Neural progenitor cell (in vitro differentiated cells): Measurements from ENCODE around the gene GCFC2. TPM values are rescaled to one million over a fixed set of nuclear protein-coding genes. Genes with fewer than 3 reads are reported as not detected.

ENCODE experiments used
- DNase-seq: peaks from one replicate; pipeline ENCODE4 v3.0.0-alpha.2; 2016; ENCODE audit warnings: low spot score
- H2AFZ ChIP-seq: fragments of 200-600 bp; sonication (generic); replicated peaks from 2 replicates; pipeline ENCODE4 v1.6.1; 2016; ENCODE audit warnings: antibody characterized with exemption
- H3F3A ChIP-seq: fragments of 200-600 bp; sonication (generic); 2 replicates; pipeline ENCODE4 v1.6.1; 2016; ENCODE audit warnings: antibody characterized with exemption, low read depth
- H3K27ac ChIP-seq: fragments of 200-600 bp; sonication (generic); 2 replicates; pipeline ENCODE4 v1.5.1; 2016; ENCODE audit warnings: mild to moderate bottlenecking
- H3K27me3 ChIP-seq: fragments of 200-600 bp; sonication (generic); 2 replicates; pipeline ENCODE4 v1.6.1; 2016; ENCODE audit warnings: mild to moderate bottlenecking, moderate library complexity
- H3K36me3 ChIP-seq: fragments of 200-600 bp; sonication (generic); 2 replicates; pipeline ENCODE4 v1.5.1; 2016
- H3K4me1 ChIP-seq: fragments of 200-600 bp; sonication (generic); 2 replicates; pipeline ENCODE4 v1.6.1; 2016; ENCODE audit warnings: mixed run types
- H3K4me2 ChIP-seq: fragments of 200-600 bp; sonication (generic); 2 replicates; pipeline ENCODE4 v1.6.1; 2016
- H3K4me3 ChIP-seq: fragments of 200-600 bp; sonication (generic); 2 replicates; pipeline ENCODE4 v1.5.1; 2016
- H3K79me2 ChIP-seq: fragments of 200-600 bp; sonication (generic); 2 replicates; pipeline ENCODE4 v1.6.1; 2016; ENCODE audit warnings: low read depth
- H3K9ac ChIP-seq: fragments of 200-600 bp; sonication (generic); 2 replicates; pipeline ENCODE4 v1.6.1; 2016
- H3K9me3 ChIP-seq: fragments of 200-600 bp; sonication (generic); 2 replicates; pipeline ENCODE4 v1.5.1; 2016; ENCODE audit warnings: low read depth
- H4K20me1 ChIP-seq: fragments of 200-600 bp; sonication (generic); 2 replicates; pipeline ENCODE4 v1.6.1; 2016; ENCODE audit warnings: low read depth
- H3K27ac Mint-ChIP-seq: 3 replicates; pipeline ENCODE4 v1.8.0; 2021; ENCODE audit warnings: mixed read lengths
- H3K27me3 Mint-ChIP-seq: 2 replicates; pipeline ENCODE4 v1.8.0; 2022; ENCODE audit warnings: low read depth, mild to moderate bottlenecking, inconsistent platforms, moderate library complexity, mixed read lengths; ENCODE audit not compliant: insufficient read depth
- H3K36me3 Mint-ChIP-seq: 3 replicates; pipeline ENCODE4 v1.8.0; 2021; ENCODE audit warnings: mixed read lengths
- H3K4me1 Mint-ChIP-seq: 3 replicates; pipeline ENCODE4 v1.8.0; 2021; ENCODE audit warnings: mixed read lengths
- H3K4me3 Mint-ChIP-seq: 3 replicates; pipeline ENCODE4 v1.8.0; 2021; ENCODE audit warnings: mild to moderate bottlenecking, moderate library complexity, mixed read lengths
- H3K9me3 Mint-ChIP-seq: 3 replicates; pipeline ENCODE4 v1.8.0; 2020; ENCODE audit warnings: mixed read lengths
- EZH2 ChIP-seq: fragments of 200-600 bp; sonication (generic); IDR thresholded peaks from 2 replicates; pipeline ENCODE4 v1.6.1; 2017; ENCODE audit warnings: antibody characterized with exemption, mild to moderate bottlenecking, moderate library complexity
- EZH2phosphoT487 ChIP-seq: fragments of 200-600 bp; sonication (generic); IDR thresholded peaks from 2 replicates; pipeline ENCODE4 v1.6.1; 2017; ENCODE audit warnings: antibody characterized with exemption
- total RNA-seq: library from RNA; depleted of rRNA; stranded (reverse); fragments of >200 nt; gene quantifications from 2 replicates; pipeline ENCODE4 v1.2.3, GENCODE V29; 2015; ENCODE audit warnings: low replicate concordance
- TF ChIP-seq, protein P1 (sequence below): fragments of 200-600 bp; sonication (generic); IDR thresholded peaks from 2 replicates; pipeline ENCODE4 v1.5.1; 2017; ENCODE audit warnings: antibody characterized with exemption, mild to moderate bottlenecking

Gene GCFC2
- total RNA-seq, 1 donor from 2014 or later = 58.4 TPM

- Histone ChIP-seq H3K9me3 (no peaks in the 10 kb centered on the region), H2AFZ (no peak overlapping the region), H3K4me1 (no peaks in the 10 kb centered on the region), H3K9ac (no peak overlapping the region), H3F3A (no peaks in the 10 kb centered on the region), H3K79me2 (peaks cover 24% of the 10 kb centered on the region), H3K4me3 (no peak overlapping the region), H4K20me1 (no peaks in the 10 kb centered on the region), H3K27me3 (no peaks in the 10 kb centered on the region), H3K27ac (no peak overlapping the region), H3K36me3 (peaks cover 8% of the 10 kb centered on the region), H3K4me2 (no peak overlapping the region)
- TF ChIP-seq EZH2phosphoT487 = no peak
- TF ChIP-seq, protein P1, sequence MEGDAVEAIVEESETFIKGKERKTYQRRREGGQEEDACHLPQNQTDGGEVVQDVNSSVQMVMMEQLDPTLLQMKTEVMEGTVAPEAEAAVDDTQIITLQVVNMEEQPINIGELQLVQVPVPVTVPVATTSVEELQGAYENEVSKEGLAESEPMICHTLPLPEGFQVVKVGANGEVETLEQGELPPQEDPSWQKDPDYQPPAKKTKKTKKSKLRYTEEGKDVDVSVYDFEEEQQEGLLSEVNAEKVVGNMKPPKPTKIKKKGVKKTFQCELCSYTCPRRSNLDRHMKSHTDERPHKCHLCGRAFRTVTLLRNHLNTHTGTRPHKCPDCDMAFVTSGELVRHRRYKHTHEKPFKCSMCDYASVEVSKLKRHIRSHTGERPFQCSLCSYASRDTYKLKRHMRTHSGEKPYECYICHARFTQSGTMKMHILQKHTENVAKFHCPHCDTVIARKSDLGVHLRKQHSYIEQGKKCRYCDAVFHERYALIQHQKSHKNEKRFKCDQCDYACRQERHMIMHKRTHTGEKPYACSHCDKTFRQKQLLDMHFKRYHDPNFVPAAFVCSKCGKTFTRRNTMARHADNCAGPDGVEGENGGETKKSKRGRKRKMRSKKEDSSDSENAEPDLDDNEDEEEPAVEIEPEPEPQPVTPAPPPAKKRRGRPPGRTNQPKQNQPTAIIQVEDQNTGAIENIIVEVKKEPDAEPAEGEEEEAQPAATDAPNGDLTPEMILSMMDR = no peak
- no peak overlapping the region for H3K4me3 Mint-ChIP-seq
- H3K27me3 Mint-ChIP-seq = no peaks in the 10 kb centered on the region
- peaks cover 7% of the 10 kb centered on the region for H3K9me3 Mint-ChIP-seq
- peaks cover 5% of the 10 kb centered on the region for H3K36me3 Mint-ChIP-seq
- peaks cover 12% of the 10 kb centered on the region for H3K4me1 Mint-ChIP-seq
- H3K27ac Mint-ChIP-seq = no peak overlapping the region
- no peak for DNase-seq
Observed at GRCh38 chr2:75643980-75644379, 66.7 kb downstream of the GCFC2 start.

DNA sequence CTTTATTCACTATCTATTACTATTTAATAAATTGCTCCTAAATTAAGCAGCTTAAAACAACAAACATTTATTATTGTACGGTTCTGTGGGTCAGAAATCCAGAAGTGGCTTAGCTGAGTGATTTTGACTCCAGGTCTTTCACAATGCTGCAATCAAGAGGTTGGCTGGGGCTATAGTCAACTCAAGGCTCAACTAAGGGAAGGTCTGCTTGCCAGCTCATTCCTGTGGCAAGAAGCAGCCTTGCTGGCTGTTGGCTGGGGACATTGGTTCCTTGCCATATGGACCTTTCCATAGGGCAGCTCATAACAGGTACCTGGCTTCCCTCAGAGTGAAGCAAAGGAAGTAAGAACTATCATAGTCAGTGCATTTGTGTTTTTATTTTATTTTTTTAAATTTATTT, 69.1 kb downstream of the GCFC2 start:
- H4K20me1 ChIP-seq = no peaks in the 10 kb centered on the region
- H3K36me3 ChIP-seq = no peaks in the 10 kb centered on the region
- no peaks in the 10 kb centered on the region for H3F3A ChIP-seq
- Mint-ChIP-seq H3K36me3 (no peaks in the 10 kb centered on the region), H3K4me1 (peaks cover 4% of the 10 kb centered on the region), H3K27ac (no peak overlapping the region), H3K4me3 (no peak overlapping the region), H3K9me3 (peaks cover 7% of the 10 kb centered on the region), H3K27me3 (no peaks in the 10 kb centered on the region)
- no peaks in the 10 kb centered on the region for H3K27me3 ChIP-seq
- DNase-seq = no peak
- H3K4me3 ChIP-seq = no peak overlapping the region
- H3K27ac ChIP-seq = no peak overlapping the region
- peaks cover under 1% of the 10 kb centered on the region for H3K79me2 ChIP-seq
- H3K9ac ChIP-seq = no peak overlapping the region
- no peaks in the 10 kb centered on the region for H3K4me1 ChIP-seq
- H2AFZ ChIP-seq = no peak overlapping the region
- no peaks in the 10 kb centered on the region for H3K9me3 ChIP-seq
- TF ChIP-seq, protein P1 = no peak
- no peak for TF ChIP-seq EZH2phosphoT487
- no peak for TF ChIP-seq EZH2
- H3K4me2 ChIP-seq = no peak overlapping the region

DNA sequence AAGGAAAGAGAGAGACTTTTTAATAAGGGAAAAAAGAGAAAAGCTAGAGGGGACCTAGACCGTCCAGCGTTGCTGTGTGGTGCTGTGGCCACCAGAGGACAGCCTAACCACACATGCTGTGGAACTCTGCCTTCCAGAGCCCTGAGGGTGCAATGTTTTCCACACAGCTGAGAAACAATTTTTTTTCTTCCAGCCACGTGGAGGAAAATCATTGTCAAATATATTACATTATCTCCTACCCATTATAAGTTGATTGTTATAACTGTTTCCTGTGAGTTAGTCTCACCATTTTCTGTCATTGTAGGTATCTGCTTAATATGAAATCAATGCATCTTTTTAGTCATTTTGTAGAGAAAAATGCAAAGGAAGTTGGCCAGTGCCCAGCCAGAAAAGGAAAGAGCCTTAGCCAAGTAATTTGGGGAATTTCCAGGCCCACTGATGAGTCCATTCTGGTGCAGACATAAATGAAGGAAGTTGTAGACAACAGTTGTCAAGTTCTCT, 70.0 kb downstream of the GCFC2 start:
- no peak overlapping the region for H3K4me2 ChIP-seq

More for the DNA sequence above, 70.0 kb downstream of the GCFC2 start:
- Mint-ChIP-seq H3K27ac (no peak overlapping the region), H3K4me3 (no peak overlapping the region), H3K4me1 (peaks cover 4% of the 10 kb centered on the region), H3K9me3 (peaks cover 5% of the 10 kb centered on the region), H3K27me3 (no peaks in the 10 kb centered on the region), H3K36me3 (no peaks in the 10 kb centered on the region)
- Histone ChIP-seq H3K79me2 (no peaks in the 10 kb centered on the region), H4K20me1 (no peaks in the 10 kb centered on the region), H2AFZ (peak overlapping the region; percentile 85), H3K27me3 (no peaks in the 10 kb centered on the region), H3K4me3 (no peak overlapping the region), H3K36me3 (no peaks in the 10 kb centered on the region), H3F3A (no peaks in the 10 kb centered on the region), H3K9me3 (no peaks in the 10 kb centered on the region), H3K27ac (no peak overlapping the region), H3K4me1 (no peaks in the 10 kb centered on the region), H3K9ac (no peak overlapping the region)
- TF ChIP-seq, protein P1 = peak; percentile 92
- TF ChIP-seq EZH2 (no peak), EZH2phosphoT487 (no peak)
- peak; percentile 69 for DNase-seq
